ENCODE data around the gene CSNK1A1.

- TF ChIP-seq EZH2phosphoT487 (IDR thresholded peaks at IDR 0.05; ENCODE audit: borderline replicate concordance): no peak
- TF ChIP-seq CTCF (conservative IDR thresholded peaks at IDR 0.05; ENCODE audit: low read length): no peak
Observed at GRCh38 chr5:149457393-149457763, 93.9 kb downstream of the CSNK1A1 start.

Measured in Loucy (cell line).